ENCODE measurements around the gene SNCB.

Gene SNCB

GRCh38 chr5:176644294-176644693 lies 14.0 kb upstream of the SNCB start:
- no peak for DNase-seq (ENCODE audit: low read depth)
- no peak overlapping the region for H3K4me3 ChIP-seq (replicated peaks; ENCODE audit: low read depth, low read length)
- TF ChIP-seq, protein P1, sequence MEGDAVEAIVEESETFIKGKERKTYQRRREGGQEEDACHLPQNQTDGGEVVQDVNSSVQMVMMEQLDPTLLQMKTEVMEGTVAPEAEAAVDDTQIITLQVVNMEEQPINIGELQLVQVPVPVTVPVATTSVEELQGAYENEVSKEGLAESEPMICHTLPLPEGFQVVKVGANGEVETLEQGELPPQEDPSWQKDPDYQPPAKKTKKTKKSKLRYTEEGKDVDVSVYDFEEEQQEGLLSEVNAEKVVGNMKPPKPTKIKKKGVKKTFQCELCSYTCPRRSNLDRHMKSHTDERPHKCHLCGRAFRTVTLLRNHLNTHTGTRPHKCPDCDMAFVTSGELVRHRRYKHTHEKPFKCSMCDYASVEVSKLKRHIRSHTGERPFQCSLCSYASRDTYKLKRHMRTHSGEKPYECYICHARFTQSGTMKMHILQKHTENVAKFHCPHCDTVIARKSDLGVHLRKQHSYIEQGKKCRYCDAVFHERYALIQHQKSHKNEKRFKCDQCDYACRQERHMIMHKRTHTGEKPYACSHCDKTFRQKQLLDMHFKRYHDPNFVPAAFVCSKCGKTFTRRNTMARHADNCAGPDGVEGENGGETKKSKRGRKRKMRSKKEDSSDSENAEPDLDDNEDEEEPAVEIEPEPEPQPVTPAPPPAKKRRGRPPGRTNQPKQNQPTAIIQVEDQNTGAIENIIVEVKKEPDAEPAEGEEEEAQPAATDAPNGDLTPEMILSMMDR (IDR thresholded peaks at IDR 0.05; ENCODE audit: low read length, missing control alignments): no peak

GRCh38 chr5:176643491-176644219 lies 13.3 kb upstream of the SNCB start:
- TF ChIP-seq, protein P1 (IDR thresholded peaks at IDR 0.05; ENCODE audit: low read length, missing control alignments): no peak
- no peak for DNase-seq (ENCODE audit: low read depth)
- no peak overlapping the region for H3K4me3 ChIP-seq (replicated peaks; ENCODE audit: low read depth, low read length)

- DNase-seq (ENCODE audit: low read depth): no peak
- H3K4me3 ChIP-seq (replicated peaks; ENCODE audit: low read depth, low read length): no peak overlapping the region
- TF ChIP-seq, protein P1 (IDR thresholded peaks at IDR 0.05; ENCODE audit: low read length, missing control alignments): no peak
Measured at GRCh38 chr5:176642675-176643490, 12.5 kb upstream of the SNCB start.

GRCh38 chr5:176640616-176641015 lies 10.3 kb upstream of the SNCB start:
- no peak overlapping the region for H3K4me3 ChIP-seq (replicated peaks; ENCODE audit: low read depth, low read length)
- TF ChIP-seq, protein P1 (IDR thresholded peaks at IDR 0.05; ENCODE audit: low read length, missing control alignments): no peak
- no peak for DNase-seq (ENCODE audit: low read depth)

- DNase-seq (ENCODE audit: low read depth): peak; percentile 35
- TF ChIP-seq, protein P1 (IDR thresholded peaks at IDR 0.05; ENCODE audit: low read length, missing control alignments): no peak
- no peak overlapping the region for H3K4me3 ChIP-seq (replicated peaks; ENCODE audit: low read depth, low read length)
Measured at GRCh38 chr5:176639981-176640380, 9.6 kb upstream of the SNCB start.

DNA sequence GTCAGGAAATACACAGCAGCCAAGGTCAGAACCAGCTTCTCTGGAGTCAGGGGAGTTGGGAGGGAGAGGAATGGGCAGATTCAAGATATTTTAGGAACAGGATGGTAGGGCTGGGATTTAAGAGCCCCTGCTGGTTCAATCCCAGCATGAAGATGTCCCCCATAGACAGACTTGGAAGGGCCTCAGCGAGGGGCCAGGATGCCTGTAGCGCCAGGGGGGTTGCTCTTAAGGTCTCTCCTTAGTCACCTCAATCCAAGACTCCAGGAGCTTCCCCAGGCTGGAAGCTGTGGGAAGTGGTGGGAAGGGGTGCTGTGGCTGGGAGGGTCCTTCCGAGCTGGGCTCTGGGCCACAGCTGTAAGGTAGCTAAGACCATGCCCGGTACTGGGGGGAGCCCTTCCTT lies 8.9 kb upstream of the SNCB start:
- TF ChIP-seq, protein P1 (IDR thresholded peaks at IDR 0.05; ENCODE audit: low read length, missing control alignments): no peak
- H3K4me3 ChIP-seq (replicated peaks; ENCODE audit: low read depth, low read length): no peak overlapping the region
- no peak for DNase-seq (ENCODE audit: low read depth)

All from fibroblast of pulmonary artery (primary cell).